Measurements from ENCODE around the gene IGFN1.

Gene IGFN1

DNA sequence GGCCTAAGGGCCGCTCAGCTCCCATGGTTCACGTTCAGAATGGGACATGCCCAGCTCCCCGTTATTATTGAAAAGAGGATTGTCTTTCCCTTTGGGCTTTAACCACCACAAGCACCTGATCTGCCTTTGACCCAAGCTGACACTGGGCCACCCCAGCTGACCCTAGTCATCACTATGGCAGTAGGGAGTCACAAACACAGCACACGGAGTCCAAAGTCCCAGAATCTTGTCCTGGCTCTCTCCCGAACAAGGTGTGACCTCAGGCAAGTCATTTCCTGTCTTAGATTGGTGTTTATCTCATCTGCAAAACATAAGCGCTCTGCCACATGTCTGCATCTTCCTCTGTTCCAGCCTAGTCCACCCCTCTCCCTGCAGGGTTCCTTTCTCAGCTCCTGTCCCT is 31.5 kb downstream of the IGFN1 start:
- H3F3A ChIP-seq (ENCODE audit: control insufficient read depth, insufficient read depth): no peaks in the 10 kb centered on the region
- H3K4me2 ChIP-seq (ENCODE audit: low read length): no peak overlapping the region
- H4K20me1 ChIP-seq (ENCODE audit: control insufficient read depth, insufficient read depth, low read depth, low read length): no peaks in the 10 kb centered on the region
- TF ChIP-seq, protein P1, sequence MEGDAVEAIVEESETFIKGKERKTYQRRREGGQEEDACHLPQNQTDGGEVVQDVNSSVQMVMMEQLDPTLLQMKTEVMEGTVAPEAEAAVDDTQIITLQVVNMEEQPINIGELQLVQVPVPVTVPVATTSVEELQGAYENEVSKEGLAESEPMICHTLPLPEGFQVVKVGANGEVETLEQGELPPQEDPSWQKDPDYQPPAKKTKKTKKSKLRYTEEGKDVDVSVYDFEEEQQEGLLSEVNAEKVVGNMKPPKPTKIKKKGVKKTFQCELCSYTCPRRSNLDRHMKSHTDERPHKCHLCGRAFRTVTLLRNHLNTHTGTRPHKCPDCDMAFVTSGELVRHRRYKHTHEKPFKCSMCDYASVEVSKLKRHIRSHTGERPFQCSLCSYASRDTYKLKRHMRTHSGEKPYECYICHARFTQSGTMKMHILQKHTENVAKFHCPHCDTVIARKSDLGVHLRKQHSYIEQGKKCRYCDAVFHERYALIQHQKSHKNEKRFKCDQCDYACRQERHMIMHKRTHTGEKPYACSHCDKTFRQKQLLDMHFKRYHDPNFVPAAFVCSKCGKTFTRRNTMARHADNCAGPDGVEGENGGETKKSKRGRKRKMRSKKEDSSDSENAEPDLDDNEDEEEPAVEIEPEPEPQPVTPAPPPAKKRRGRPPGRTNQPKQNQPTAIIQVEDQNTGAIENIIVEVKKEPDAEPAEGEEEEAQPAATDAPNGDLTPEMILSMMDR (IDR thresholded peaks at IDR 0.05; ENCODE audit: low read depth, low read length, poor library complexity, severe bottlenecking): no peak
- no peaks in the 10 kb centered on the region for H3K4me1 ChIP-seq (ENCODE audit: control insufficient read depth, low read length)
- H3K9me3 ChIP-seq (ENCODE audit: control insufficient read depth, insufficient read depth, low read length): no peaks in the 10 kb centered on the region
- no peaks in the 10 kb centered on the region for H3K9me2 ChIP-seq (replicated peaks; ENCODE audit: control insufficient read depth, low read length)
- no peaks in the 10 kb centered on the region for H3K36me3 ChIP-seq (ENCODE audit: control insufficient read depth, low read length)
- no peak overlapping the region for H3K4me3 ChIP-seq (ENCODE audit: low read length)
- H3K79me2 ChIP-seq (ENCODE audit: control insufficient read depth, low read length): no peaks in the 10 kb centered on the region
- H3K27ac ChIP-seq (ENCODE audit: low read depth, low read length): no peak overlapping the region
- no peaks in the 10 kb centered on the region for H3K27me3 ChIP-seq (ENCODE audit: control insufficient read depth, low read length)

DNA sequence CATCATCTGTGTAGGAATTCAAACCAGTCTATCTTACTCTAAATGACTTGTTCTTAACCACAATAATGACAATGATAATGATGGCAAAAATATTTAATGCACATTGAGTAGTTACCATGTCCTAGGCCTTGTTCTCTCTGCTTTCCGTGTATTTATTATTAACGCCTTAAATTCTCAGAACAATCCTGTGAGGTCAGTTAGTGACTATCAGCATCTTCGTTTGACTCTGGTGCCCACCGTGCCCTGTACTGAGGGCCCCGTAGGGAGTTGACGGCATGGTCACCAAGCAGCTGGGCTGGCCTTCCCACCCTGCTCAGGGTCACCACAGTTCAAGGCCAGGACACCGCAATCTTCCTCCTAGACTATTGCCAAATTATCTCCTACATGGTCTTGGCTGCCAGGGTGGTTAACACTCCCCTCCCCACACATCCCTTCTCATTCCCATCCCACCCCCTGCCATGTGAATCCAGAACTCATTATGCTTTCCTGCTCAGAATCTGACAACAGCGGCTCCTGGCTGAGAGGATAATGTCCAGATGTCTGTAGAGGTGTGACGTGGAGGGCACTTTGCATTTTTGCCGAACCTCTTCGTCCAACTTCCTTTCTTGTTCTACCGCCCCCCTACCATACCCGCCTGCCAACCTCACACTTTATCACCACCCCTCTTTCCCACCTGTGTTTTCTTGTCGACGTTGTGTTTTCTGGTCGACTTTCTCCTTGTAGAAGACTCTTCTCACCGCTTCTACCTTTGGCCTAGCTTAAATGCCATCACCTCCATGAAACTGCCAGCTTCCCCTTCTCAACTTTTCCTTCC is 33.4 kb downstream of the IGFN1 start:
- Histone ChIP-seq H3K36me3 (ENCODE audit: control insufficient read depth, low read length) (no peaks in the 10 kb centered on the region), H3K4me1 (ENCODE audit: control insufficient read depth, low read length) (no peaks in the 10 kb centered on the region), H3K27me3 (ENCODE audit: control insufficient read depth, low read length) (no peaks in the 10 kb centered on the region), H3K4me3 (ENCODE audit: low read length) (no peak overlapping the region), H3K9me2 (replicated peaks; ENCODE audit: control insufficient read depth, low read length) (no peaks in the 10 kb centered on the region), H3K79me2 (ENCODE audit: control insufficient read depth, low read length) (no peaks in the 10 kb centered on the region), H3K27ac (ENCODE audit: low read depth, low read length) (no peak overlapping the region), H4K20me1 (ENCODE audit: control insufficient read depth, insufficient read depth, low read depth, low read length) (no peaks in the 10 kb centered on the region), H3K9me3 (ENCODE audit: control insufficient read depth, insufficient read depth, low read length) (no peaks in the 10 kb centered on the region), H3K4me2 (ENCODE audit: low read length) (no peak overlapping the region), H3F3A (ENCODE audit: control insufficient read depth, insufficient read depth) (no peaks in the 10 kb centered on the region)
- TF ChIP-seq, protein P1 (IDR thresholded peaks at IDR 0.05; ENCODE audit: low read depth, low read length, poor library complexity, severe bottlenecking): no peak

DNA sequence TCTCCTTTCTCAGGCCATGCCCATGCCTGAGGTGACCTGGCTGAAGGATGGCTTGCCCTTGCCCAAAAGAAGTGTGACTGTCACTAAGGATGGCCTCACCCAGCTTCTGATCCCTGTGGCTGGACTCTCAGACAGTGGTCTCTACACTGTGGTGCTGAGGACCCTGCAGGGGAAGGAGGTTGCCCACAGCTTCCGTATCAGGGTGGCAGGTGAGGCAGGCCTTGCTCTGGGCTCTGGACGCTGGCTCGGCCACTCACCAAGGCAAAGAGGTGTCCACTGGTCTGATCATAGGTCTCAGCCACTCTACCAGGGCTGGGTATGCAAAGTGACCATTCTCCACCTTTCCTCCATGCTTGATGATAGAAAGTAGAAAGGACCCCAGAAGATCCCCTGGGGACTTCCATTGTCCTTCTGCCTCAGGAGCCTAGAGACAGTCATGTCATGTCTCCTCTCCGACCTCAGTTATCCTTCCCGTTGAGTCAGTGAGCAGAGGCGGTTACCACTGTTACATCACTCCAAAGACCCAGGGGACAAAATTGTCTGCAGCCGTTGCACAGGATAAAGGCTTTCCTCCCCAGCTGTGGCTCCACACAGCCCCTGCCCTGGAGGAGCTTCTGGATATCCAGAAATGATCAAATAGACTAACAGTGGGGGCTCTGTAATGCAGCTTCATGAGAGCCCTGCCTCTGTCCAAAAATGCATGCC is 34.2 kb downstream of the IGFN1 start:
- Histone ChIP-seq H3K36me3 (ENCODE audit: control insufficient read depth, low read length) (no peaks in the 10 kb centered on the region), H3K9me3 (ENCODE audit: control insufficient read depth, insufficient read depth, low read length) (no peaks in the 10 kb centered on the region), H4K20me1 (ENCODE audit: control insufficient read depth, insufficient read depth, low read depth, low read length) (no peaks in the 10 kb centered on the region), H3K4me2 (ENCODE audit: low read length) (no peak overlapping the region), H3K27ac (ENCODE audit: low read depth, low read length) (no peak overlapping the region), H3K4me3 (ENCODE audit: low read length) (no peak overlapping the region), H3K79me2 (ENCODE audit: control insufficient read depth, low read length) (no peaks in the 10 kb centered on the region), H3F3A (ENCODE audit: control insufficient read depth, insufficient read depth) (no peaks in the 10 kb centered on the region), H3K27me3 (ENCODE audit: control insufficient read depth, low read length) (no peaks in the 10 kb centered on the region), H3K4me1 (ENCODE audit: control insufficient read depth, low read length) (no peaks in the 10 kb centered on the region), H3K9me2 (replicated peaks; ENCODE audit: control insufficient read depth, low read length) (no peaks in the 10 kb centered on the region)
- no peak for TF ChIP-seq EZH2phosphoT487 (IDR thresholded peaks at IDR 0.05; ENCODE audit: borderline replicate concordance, low read length)
- TF ChIP-seq, protein P1 (IDR thresholded peaks at IDR 0.05; ENCODE audit: low read depth, low read length, poor library complexity, severe bottlenecking): no peak
